HG02763 (cell line): Measurements from ENCODE around the gene EDEM1.
"Not testable (repeated sequence)": the region's sequence is repeated elsewhere in the genome, so short reads cannot be mapped to it uniquely, and the experiment has no call there.

Source experiments
- ATAC-seq: cut with Tn5 transposase; IDR thresholded peaks from one replicate; pipeline ENCODE4 v1.9.1; 2021; ENCODE audit warnings: mild to moderate bottlenecking, moderate library complexity; ENCODE audit not compliant: unreplicated experiment

The EDEM1 gene

DNA sequence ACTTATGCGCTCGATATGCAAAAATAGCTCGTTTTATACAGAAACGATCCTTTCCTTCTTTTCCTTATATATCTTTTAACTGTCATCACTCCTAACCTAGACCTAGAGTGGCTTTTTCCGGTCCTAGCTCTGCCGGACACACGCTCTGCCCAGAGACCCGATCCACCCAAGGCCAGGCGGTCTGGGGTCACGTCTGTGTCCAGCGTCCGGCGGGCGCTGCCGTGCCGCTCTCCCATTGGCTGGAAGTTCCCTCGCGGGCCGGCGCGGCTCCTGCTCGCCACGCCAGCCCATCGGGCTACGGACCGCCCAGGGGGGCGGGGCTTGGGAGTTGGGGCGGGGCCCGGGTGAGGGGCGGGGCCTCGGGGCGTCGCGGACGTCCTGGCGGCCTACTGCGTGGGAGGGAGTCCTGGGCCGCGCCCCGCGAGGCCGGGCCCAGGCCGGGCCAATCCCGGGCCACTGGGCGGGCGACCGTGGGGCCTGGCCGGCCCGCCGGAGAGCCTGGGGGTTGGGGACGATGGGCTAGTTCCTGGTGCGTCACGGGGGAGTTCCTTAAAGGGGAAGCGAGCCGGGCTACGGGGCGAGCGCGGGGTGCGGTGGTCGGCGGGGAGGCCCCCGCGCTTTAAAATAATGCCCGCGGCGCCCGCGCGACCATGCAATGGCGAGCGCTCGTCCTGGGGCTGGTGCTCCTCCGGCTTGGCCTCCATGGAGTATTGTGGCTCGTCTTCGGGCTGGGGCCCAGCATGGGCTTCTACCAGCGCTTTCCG lies at the start of gene EDEM1:
EDEM1 (plus strand) TSS at position 552 of the 764 bp plus-strand sequence; CDS start at position 651, 99 bp downstream.
- ATAC-seq: peak; percentile 80

DNA sequence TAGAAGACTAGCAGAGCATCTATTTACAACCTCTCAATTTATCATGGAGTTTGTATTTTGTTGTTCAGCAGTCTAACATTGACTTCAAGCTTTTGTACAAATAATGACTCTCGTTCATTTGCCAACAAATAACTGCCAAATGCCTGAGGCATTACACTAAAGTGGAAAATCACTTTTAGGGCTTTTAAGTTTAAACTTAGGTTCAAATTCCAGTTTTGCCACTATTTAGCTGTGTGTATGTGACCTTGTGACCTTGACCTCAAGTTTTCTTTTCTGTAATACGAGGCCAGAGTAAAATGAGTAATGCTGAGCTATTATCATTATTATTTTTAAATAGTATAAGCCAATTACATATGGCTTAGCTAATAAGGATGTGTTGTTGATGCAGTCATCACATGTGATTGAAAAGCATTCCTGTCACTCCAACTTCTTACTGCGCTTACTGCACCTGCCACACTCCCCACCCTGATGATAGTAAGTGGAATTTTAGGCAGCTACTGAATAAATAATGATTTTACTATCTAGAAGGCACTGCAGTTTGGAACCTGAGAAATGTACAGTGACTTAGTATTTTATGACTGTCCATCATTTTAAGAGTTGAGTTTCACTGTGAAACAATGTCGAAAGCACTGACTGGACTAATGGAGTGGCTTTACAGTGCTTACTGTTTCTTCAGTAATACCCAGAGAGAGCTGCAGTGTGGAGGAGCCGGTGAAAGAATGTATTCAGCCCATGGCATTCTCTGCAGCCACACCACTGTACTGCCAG lies 49.1 kb upstream of the EDEM1 start:
- no peak for ATAC-seq

DNA sequence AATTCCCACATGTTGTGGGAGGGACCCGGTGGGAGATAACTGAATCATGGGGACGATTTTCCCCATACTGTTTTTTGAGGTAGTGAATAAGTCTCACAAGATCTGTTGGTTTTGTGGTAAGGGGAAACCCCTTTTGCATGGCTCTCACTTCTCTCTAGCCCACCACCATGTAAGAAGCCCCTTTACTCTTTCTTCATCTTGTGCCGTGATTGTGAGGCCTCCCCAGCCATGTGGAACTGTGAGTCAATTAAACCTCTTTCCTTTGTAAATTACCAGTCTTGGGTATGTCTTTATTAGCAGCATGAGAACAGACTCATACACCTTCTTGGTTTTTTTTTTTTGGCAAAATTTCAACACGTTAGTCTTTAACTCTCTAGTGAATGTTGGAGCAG lies 47.3 kb upstream of the EDEM1 start:
- ATAC-seq: peak; percentile 32

DNA sequence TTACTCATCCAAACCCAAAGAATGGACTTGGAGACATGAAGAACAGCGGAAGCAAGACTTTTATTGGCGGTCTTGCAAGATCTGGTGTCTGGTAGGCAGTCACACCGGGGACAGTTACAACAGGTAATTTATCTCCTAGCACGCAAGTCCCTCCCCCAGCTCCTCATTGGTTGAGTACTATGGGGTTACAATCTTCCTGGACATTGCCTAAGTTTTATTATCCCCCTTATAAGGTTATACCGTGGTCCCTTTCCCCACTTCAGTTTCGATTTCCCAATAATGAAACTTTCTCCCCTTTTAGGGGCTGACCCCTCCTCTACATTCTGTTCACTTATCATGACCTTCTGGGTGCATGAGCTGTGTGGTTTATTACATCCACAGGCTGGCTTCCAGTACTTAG lies 46.7 kb upstream of the EDEM1 start:
- ATAC-seq: no peak

DNA sequence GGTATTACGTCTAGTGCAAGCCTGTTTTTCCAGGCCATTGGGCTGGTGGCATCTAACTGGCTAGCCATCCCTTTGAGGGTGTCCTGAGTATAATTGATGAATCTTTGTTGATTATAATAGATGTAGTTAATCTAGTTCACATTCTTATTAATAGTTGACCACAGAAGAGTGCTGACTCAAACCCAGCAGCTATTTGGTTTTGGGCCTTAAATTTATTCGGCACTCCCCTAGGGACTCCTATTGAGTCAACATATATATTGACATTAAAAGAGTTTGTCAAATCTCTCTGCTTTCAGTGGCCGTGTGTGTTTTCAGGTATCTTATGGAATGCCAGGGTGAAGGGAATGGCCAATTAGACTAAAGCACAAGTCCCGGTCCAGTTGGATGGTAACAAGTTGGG lies 45.7 kb upstream of the EDEM1 start:
- ATAC-seq: no peak

DNA sequence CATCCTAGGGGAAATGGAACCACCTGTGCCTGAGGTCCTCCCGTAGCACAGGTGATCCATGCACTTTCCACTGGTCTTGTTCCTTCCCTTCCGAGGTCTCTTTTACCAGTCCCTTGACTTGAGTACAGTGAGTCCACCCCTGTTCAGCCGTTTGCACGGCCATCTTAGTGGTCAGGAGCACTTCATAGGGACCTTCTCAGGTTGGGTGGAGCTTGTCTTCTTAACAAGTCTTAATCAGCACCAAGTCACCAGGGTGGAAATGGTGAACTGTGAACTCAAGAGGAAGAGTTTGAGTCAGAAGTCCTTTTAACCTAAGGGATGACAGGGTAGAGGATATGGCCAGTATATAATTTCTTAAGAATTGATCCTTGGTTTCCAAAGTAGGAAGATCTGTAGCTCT lies 44.0 kb upstream of the EDEM1 start:
- no peak for ATAC-seq

DNA sequence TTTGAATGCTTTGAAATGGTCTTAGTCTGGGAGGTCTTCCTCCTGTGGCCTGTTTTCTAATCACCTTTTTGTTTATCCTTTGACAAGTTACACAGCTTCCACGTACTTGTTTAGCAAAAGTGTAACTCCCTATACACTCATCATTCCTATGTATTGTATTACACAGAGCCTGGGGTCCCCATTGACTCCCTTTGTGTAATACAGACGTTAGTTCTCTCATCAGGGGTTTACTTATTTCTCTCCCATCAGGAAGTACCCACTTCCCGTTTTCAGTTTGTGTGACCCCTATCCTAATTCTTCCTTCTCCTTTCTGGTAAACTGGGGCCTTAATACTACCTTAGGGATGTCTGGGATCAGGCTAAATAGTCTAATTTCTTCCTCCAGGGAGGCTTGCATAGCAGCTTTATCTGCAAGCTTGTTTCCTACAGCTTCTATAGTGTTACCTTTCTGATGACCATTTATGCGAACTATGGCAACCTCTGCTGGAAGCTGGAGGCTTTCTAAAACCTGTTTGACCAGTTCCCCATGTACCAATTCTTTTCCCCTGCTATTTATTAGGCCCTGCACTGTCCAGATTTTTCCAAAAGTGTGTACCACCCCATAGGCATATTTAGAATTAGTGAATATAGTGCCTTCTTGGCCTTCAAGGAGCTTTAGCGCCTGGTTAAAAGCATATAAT lies 43.1 kb upstream of the EDEM1 start:
- no peak for ATAC-seq

DNA sequence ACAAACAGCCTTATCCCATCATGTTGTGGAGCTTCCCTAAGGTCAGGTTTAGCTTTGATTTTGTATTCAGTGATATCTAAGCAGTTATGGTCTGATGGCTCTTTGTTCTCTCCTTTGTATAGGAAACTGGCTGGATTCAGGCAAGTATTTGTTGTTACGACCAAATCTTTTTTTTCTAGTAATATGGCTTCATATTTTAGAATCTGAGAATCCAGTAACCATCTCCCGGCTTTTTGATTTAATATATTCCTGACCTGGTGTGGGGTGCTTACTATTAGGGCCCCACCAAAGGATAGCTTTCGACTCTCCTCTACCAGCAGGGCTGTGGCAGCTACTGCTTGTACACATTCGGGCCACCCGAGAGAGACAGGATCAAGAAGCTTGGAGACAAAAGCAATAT lies 42.4 kb upstream of the EDEM1 start:
- ATAC-seq: no peak

DNA sequence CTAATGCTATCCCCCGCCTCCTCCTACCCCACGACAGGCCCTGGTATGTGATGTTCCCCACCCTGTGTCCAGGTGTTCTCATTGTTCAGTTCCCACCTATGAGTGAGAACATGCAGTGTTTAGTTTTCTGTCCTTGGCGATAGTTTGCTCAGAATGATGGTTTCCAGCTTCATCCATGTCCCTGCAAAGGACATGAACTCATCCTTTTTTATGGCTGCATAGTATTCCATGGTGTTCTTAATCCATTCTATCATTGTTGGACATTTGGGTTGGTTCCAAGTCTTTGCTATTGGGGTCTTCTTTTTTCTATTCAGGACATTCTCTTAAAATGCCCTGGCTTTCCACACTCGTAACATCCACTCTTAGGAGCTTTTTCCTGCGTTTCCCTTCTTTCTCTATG lies 40.4 kb upstream of the EDEM1 start:
- ATAC-seq: not testable (repeated sequence)

DNA sequence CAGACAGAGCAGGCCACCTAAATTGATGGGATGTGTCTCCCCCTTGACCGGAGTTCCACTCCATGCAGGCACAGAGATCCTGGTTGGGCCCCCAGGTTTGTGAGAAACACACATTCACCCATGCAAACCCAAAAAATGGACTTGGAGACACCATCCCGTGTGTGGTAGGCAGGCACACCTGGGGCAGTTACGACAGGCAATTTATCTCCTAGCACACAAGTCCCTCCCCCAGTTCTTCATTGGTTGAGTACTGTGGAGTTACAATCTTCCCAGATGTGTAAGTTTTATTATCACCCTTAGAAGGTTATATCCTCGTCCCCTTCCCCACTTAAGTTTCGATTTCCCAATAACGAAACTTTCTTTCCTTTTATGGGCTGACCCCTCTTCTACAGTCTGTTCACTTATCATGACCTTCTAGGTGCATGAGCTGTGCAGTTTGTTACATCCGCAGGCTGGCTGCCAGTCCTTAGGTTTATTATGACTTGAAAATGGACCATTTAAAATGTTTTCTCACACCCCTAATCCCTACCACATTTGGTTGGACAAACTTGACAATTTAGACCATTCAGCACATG lies 38.1 kb upstream of the EDEM1 start:
- no peak for ATAC-seq

DNA sequence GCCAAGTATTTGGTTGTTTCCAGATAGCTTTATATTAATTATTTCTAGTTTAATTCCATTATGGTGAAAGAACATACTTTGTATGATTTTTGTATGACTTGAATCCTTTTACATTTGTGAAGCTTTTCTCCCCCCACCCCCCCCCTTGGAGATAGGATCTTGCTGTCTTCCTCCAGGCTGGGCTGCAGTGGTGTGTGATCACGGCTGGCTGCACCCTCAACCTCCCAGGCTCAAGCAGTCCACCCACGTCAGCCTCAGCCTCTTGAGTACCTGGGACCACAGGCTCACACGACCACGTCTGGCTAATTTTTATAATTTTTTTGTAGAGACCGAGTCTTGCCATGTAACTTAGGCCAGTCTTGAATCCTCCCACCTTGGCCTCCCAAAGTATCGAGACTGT lies 35.9 kb upstream of the EDEM1 start:
- ATAC-seq: no peak

DNA sequence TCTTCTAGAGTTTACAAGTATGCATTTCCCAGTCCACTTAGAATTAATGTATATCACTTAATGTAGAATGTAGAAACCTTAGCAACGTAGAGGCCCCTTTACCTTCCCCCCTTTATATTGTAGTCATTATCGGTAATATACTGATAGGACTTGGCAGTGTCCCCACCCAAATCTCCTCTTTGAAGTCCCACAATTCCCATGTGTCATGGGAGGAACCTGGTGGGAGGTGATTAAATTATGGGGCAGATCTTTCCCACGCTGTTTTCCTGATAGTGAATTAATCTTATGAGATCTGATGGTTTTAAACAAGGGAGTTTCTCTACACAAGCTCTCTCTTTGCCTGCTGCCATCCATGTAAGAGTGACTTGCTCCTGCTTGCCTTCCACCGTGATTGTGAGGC lies 34.4 kb upstream of the EDEM1 start:
- no peak for ATAC-seq

DNA sequence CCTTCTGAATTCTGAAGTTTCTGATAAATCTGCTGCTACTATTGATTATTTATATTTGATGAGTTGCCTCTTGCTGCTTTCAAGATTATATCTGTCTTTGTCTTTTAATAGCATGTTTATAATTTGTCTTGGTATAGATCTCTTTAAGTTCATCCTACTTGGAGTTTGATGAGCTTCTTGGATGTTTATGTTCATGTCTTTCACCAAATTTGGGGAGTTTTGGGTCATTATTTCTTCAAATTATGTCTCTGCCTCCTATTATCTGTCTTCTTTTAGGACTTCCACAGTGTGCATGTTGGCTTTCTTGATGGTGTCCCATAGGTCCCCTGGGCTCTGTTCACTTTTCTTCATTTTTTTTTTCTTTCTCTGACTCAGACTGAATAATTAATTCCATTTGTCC lies 32.3 kb upstream of the EDEM1 start:
- no peak for ATAC-seq

DNA sequence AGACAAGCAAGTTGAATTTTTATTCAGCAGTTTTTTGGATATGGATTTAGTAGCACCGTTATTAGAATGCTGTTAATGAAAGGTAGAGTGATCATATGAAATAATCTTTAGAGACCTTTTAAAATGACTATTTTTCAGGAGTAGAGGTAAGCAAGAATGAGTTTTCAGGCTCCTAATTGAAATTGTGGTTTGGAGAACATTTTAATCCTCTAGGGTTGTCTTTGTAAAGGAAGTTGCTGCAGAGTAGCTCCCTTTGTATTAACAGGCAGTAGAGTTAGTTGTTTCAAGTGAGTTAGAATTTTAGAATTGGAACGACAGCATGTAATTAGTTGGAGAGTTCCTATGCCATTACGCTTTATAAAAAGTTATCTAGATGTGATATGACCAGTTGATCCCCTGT lies 27.2 kb upstream of the EDEM1 start:
- no peak for ATAC-seq

DNA sequence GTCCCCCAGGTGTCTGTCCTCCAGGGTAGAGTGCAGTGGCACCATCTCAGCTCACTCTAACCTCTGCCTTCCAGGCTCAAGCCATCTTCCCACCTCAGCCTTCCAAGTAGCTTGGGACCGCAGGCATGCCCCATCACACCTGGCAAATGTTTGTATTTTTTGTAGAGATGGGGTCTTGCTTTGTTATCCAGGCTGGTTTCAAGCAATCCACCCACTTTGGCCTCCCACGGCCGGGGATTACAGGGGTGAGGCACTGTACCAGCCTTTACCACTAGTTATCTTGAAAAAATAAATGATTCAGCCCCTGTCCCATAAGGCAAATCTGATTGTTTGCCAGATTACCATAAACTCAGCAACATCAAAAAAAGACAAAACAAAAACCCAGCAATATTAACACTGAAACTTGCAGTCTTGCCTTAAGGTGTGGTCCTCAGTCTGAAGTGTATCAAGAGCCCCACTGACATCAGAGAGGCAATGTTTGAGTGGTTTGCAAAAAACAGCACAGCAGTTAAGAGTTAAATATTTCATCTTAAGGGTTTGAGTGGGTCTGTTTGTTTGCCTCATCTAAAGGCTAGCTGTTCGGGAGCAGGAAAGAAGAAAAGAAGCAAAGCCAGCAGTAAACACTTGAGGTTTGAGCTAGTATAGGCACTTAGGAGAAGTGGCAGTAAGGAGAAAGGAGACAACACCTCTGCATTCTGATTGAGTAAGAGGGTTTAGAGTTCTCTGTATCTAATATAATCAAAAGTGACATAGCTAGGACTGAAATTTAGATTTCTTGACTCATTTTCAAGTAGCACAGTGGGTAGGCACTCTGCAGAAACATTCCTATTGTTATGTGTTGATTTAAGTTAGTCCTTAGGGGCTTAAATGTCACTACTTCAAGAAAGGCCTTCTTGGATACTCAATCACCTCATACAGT lies 26.3 kb upstream of the EDEM1 start:
- no peak for ATAC-seq

DNA sequence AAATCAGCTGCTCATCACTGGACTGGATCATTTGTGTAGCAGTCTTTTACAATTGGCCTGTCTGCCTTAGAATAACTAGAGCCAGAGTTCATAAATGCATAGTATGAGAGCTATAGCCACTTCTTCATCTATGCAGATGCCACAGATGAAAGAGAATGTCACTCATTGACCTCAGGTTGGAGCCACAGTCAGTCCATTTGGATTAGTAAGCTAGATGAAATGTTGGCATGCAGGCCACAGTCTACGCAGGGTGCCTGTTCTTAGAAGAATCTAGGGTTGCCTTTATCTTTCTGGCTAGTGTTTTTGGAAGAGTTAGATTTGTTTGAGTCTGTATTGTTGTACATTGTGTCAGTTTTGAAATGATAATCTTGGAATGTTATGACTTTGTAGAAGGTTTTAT lies 25.4 kb upstream of the EDEM1 start:
- ATAC-seq: no peak

DNA sequence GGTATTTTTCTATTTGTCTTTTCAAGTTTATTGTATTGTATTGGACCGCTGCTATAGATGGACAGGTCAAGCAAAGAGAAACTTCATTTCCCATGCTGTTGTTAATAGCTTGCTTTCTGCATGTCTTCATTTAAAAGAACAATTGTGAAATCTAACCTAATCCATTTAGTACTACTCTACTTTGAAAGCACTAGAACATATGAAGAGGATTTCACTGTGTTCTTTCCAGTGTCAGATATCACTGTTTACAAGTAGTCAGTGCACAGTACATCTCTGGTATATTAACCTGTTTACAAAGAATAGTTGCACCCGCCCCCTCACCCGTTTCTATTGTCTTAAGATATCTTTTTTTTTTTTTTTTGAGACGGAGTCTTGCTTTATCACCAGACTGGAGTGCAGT lies 21.8 kb upstream of the EDEM1 start:
- ATAC-seq: no peak

DNA sequence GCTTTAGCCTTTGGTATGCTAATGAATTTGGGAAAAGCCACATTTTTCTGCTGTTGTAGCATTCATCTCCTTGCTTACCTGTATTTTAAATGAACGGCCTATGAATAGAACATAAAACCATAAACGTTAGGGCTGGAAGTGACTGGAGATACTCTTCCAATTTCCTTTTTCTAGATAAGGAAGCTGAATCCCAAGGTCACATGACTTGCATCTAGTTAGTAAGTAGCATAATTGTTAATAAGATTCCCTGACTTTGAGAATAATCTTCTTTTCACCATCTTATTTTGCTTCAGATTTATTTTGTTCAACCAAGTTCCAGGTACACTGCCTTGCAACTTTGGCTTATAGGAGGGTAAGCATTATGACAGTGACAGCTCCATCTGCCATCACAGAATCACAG lies 20.7 kb upstream of the EDEM1 start:
- no peak for ATAC-seq

DNA sequence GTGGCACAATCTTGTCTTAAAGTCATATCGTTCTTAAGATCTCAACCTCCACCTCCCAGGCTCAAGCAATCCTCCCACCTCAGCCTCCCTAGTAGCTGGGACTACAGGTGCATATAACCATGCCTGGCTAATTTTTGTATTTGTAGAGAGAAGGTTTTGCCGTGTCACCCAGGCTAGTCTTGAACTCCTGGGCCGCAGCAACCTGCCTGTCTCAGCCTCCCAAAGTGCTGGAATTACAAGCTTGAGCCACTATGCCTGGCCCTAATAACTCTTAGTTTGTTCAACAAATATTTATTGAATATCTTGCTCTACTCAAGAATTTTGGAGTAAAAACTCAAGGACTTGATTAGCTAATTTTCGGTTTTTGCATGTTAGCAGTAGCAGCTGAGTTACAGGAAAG lies 19.4 kb upstream of the EDEM1 start:
- ATAC-seq: no peak

DNA sequence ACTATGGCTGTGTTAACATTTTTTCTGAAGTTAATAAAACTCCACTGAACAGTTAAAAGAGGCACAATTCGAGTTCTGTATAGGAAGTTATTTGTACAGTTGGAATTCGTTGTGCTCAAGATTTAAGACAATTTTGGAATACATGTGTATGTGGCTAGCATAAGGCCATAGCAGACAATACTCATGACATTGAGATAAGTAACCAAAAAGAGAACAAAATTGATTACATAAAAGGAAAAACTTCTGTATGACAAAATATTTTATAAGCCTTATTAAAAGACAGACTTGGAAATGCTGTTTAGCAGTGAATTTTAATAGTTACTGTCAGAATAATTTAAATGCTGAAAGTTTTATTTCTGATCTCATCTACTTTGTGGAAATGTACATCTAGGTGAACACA lies 17.7 kb upstream of the EDEM1 start:
- ATAC-seq: no peak

DNA sequence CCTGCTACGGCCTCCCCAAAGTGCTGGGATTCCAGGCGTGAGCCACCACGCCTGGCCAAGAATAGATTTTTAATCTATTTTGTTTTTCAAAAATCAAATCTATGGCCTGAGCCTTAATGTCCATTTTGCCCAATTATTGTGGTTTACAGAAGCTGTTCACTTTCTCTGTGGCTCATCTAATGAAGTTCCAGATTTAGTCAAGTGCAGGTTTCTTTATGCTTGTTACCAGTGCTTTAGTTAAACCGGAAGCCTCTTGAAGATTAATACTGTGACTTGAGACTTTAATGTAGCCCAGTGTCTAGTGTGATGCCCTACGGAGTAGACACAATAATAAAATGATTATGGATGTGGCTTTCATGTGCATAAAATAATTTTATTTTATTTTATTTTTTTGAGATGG lies 16.5 kb upstream of the EDEM1 start:
- no peak for ATAC-seq
